ENCODE results near the gene VEPH1.
A peak's percentile ranks its signal among the peaks of the same experiment; 100 is the strongest.

VEPH1 gene

GRCh38 chr3:157453824-157454223 lies 49.4 kb downstream of the VEPH1 start:
- H3K4me3 ChIP-seq (ENCODE audit: low read depth, low read length): no peak overlapping the region
- CTCF ChIA-PET: interaction anchor here (1.0 kb wide), 1 partner anchor 11 kb away, joined by 4 read pairs; no protein-coding TSS in a partner anchor
- POLR2A ChIA-PET: no interaction called here
- DNase-seq (ENCODE audit: low read depth, low spot score): no peak
- TF ChIP-seq CTCF (IDR thresholded peaks at IDR 0.05; ENCODE audit: insufficient read depth, low read length, missing control alignments): no peak

GRCh38 chr3:157452097-157452496 lies 51.1 kb downstream of the VEPH1 start:
- no peak overlapping the region for H3K4me3 ChIP-seq (ENCODE audit: low read depth, low read length)
- TF ChIP-seq CTCF (IDR thresholded peaks at IDR 0.05; ENCODE audit: insufficient read depth, low read length, missing control alignments): no peak
- ChIA-PET CTCF (interaction anchor here (1.5 kb wide), 1 partner anchor 41 kb away, joined by 5 read pairs; no protein-coding TSS in a partner anchor), POLR2A (no interaction called here)
- DNase-seq (ENCODE audit: low read depth, low spot score): no peak

GRCh38 chr3:157447026-157447694 lies 56.1 kb downstream of the VEPH1 start:
- peak; percentile 69 for TF ChIP-seq CTCF (IDR thresholded peaks at IDR 0.05; ENCODE audit: insufficient read depth, low read length, missing control alignments)
- POLR2A ChIA-PET: no interaction called here
- H3K4me3 ChIP-seq (ENCODE audit: low read depth, low read length): no peak overlapping the region
- DNase-seq (ENCODE audit: low read depth, low spot score): no peak
- CTCF ChIA-PET: interaction anchor here (0.6 to 3.9 kb wide), 11 partner anchors 11 to 273 kb away, joined by 3 to 17 read pairs (median 5); no protein-coding TSS in a partner anchor

- TF ChIP-seq CTCF (IDR thresholded peaks at IDR 0.05; ENCODE audit: insufficient read depth, low read length, missing control alignments): no peak
- ChIA-PET CTCF (interaction anchor here (0.8 to 3.9 kb wide), 8 partner anchors 8 to 244 kb away, joined by 3 to 17 read pairs (median 4); no protein-coding TSS in a partner anchor), POLR2A (interaction anchor here (0.7 kb wide), 1 partner anchor 15 kb away, joined by 3 read pairs; no protein-coding TSS in a partner anchor)
- H3K4me3 ChIP-seq (ENCODE audit: low read depth, low read length): no peak overlapping the region
- DNase-seq (ENCODE audit: low read depth, low spot score): no peak
Measured at GRCh38 chr3:157445857-157446256, 57.4 kb downstream of the VEPH1 start.

GRCh38 chr3:157444797-157445184 lies 58.4 kb downstream of the VEPH1 start:
- no peak for TF ChIP-seq CTCF (IDR thresholded peaks at IDR 0.05; ENCODE audit: insufficient read depth, low read length, missing control alignments)
- no peak overlapping the region for H3K4me3 ChIP-seq (ENCODE audit: low read depth, low read length)
- CTCF ChIA-PET: interaction anchor here (1.1 to 2.6 kb wide), 9 partner anchors 9 to 243 kb away, joined by 4 to 9 read pairs (median 4); no protein-coding TSS in a partner anchor
- POLR2A ChIA-PET: interaction anchor here (1.7 kb wide), 1 partner anchor 270 kb away, joined by 3 read pairs; no protein-coding TSS in a partner anchor
- DNase-seq (ENCODE audit: low read depth, low spot score): no peak

Measured in AG04449 (cell line).